Activated CD8-positive, alpha-beta memory T cell treated with anti-CD3 and anti-CD28 coated beads for 24 hours (primary cell): ENCODE results near the gene SPTBN2.
A peak's percentile ranks its signal among the peaks of the same experiment; 100 is the strongest.

Source experiments
- DNase-seq: peaks from one replicate; pipeline ENCODE4 v3.0.0-alpha.2; 2020

Gene SPTBN2

GRCh38 chr11:66701432-66702240 lies 27.4 kb downstream of the SPTBN2 start:
- DNase-seq = no peak

GRCh38 chr11:66700742-66701141 lies 28.3 kb downstream of the SPTBN2 start:
- no peak for DNase-seq

- no peak for DNase-seq
Measured at GRCh38 chr11:66700337-66700736, 28.7 kb downstream of the SPTBN2 start.

GRCh38 chr11:66698491-66698890 lies 30.5 kb downstream of the SPTBN2 start:
- DNase-seq = no peak

- no peak for DNase-seq
Measured at GRCh38 chr11:66697988-66698387, 31.0 kb downstream of the SPTBN2 start.

- no peak for DNase-seq
Measured at GRCh38 chr11:66696146-66696545, 32.9 kb downstream of the SPTBN2 start.

GRCh38 chr11:66694732-66695207 lies 34.2 kb downstream of the SPTBN2 start:
- peak; percentile 92 for DNase-seq

GRCh38 chr11:66694056-66694410 lies 35.0 kb downstream of the SPTBN2 start:
- DNase-seq = no peak

- no peak for DNase-seq
Measured at GRCh38 chr11:66693356-66694055, 35.5 kb downstream of the SPTBN2 start.

- DNase-seq = no peak
Measured at GRCh38 chr11:66692871-66693331, 36.1 kb downstream of the SPTBN2 start.

- no peak for DNase-seq
Measured at GRCh38 chr11:66692446-66692845, 36.6 kb downstream of the SPTBN2 start.

- DNase-seq = no peak
Measured at GRCh38 chr11:66691311-66691980, 37.6 kb downstream of the SPTBN2 start.

- no peak for DNase-seq
Measured at GRCh38 chr11:66689661-66690590, 39.1 kb downstream of the SPTBN2 start.

- DNase-seq = no peak
Measured at GRCh38 chr11:66688561-66689534, 40.2 kb downstream of the SPTBN2 start.

- no peak for DNase-seq
Measured at GRCh38 chr11:66687831-66688281, 41.2 kb downstream of the SPTBN2 start.

- no peak for DNase-seq
Measured at GRCh38 chr11:66686801-66687750, 41.9 kb downstream of the SPTBN2 start.

- DNase-seq = no peak
Measured at GRCh38 chr11:66686100-66686785, 42.8 kb downstream of the SPTBN2 start.

GRCh38 chr11:66685276-66686099 lies 43.5 kb downstream of the SPTBN2 start:
- DNase-seq = no peak
